Measurements from ENCODE around the gene MTAP. TPM values are rescaled to one million over a fixed set of nuclear protein-coding genes. Genes with fewer than 3 reads are reported as not detected.

The MTAP gene
- total RNA-seq, 1 experiment from 2014 or later: 139 TPM

DNA sequence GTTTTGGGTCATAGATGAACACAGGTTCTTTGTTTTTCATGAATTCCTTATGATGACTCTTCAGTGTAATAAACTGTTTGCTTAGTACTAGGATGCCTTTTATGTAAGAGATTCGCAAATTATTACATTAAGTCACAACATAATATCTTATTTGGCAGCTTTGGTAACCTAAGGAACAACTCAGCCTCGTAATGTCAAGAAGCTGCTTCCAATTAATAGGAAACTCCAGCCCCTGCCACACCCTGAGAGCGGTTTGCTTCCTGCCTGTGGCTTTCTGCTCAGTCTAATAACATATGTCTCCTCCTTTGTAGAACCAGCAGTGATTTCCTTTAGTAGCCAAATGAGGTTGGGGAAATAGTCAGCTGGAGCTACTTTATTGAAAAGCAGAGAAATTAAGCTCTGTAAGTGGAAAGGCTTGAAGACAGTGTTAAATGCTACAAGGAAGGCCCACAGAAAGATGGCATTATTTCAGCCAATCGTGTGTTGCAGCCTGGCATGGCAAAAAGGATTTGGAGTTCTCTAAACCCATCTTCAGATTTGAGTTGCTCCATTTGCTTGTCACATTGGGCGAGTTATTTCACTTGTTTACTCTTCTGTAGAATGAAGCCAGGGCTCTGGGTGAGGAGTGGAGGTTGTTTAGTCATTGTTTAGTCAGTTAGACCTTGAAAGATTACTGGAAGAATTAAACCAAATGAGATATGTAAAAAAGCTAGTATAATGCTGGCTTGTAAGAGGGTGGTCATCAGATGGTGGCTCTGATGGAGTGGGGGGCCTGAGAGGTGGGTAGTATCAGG, 54.1 kb downstream of the MTAP start:
- Mint-ChIP-seq H3K36me3 (ENCODE audit: insufficient read depth, unreplicated experiment) (peaks cover 56% of the 10 kb centered on the region), H3K4me1 (ENCODE audit: low read depth, unreplicated experiment) (peaks cover 51% of the 10 kb centered on the region), H3K27ac (ENCODE audit: unreplicated experiment) (peak overlapping the region; percentile 99), H3K4me3 (ENCODE audit: low read depth, unreplicated experiment) (no peak overlapping the region), H3K27me3 (ENCODE audit: unreplicated experiment) (no peaks in the 10 kb centered on the region), H3K9me3 (ENCODE audit: low read depth, unreplicated experiment) (no peaks in the 10 kb centered on the region)
- TF ChIP-seq, protein P1, sequence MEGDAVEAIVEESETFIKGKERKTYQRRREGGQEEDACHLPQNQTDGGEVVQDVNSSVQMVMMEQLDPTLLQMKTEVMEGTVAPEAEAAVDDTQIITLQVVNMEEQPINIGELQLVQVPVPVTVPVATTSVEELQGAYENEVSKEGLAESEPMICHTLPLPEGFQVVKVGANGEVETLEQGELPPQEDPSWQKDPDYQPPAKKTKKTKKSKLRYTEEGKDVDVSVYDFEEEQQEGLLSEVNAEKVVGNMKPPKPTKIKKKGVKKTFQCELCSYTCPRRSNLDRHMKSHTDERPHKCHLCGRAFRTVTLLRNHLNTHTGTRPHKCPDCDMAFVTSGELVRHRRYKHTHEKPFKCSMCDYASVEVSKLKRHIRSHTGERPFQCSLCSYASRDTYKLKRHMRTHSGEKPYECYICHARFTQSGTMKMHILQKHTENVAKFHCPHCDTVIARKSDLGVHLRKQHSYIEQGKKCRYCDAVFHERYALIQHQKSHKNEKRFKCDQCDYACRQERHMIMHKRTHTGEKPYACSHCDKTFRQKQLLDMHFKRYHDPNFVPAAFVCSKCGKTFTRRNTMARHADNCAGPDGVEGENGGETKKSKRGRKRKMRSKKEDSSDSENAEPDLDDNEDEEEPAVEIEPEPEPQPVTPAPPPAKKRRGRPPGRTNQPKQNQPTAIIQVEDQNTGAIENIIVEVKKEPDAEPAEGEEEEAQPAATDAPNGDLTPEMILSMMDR (IDR thresholded peaks at IDR 0.05; ENCODE audit: unreplicated experiment): no peak
- DNase-seq: peak; percentile 38
- TSS peak; percentile 3 for BruUV-seq (replicated peaks)
- intact Hi-C loops (cut with micrococcal nuclease; ENCODE audit: unreplicated experiment): no loop called here
- CTCF ChIA-PET: interaction anchor here (0.6 kb wide), 2 partner anchors 20 to 388 kb away, joined by 4 to 5 read pairs; no protein-coding TSS in a partner anchor

DNA sequence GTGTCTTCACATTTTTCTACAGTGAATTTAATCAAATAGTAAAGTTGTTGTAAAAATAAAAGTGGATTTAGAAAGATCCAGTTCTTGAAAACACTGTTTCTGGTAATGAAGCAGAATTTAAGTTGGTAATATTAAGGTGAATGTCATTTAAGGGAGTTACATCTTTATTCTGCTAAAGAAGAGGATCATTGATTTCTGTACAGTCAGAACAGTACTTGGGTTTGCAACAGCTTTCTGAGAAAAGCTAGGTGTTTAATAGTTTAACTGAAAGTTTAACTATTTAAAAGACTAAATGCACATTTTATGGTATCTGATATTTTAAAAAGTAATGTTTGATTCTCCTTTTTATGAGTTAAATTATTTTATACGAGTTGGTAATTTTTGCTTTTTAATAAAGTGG, 60.4 kb downstream of the MTAP start:
- CTCF ChIA-PET: interaction anchor here (0.7 kb wide), 1 partner anchor 54 kb away, joined by 3 read pairs; no protein-coding TSS in a partner anchor
- H3K27me3 Mint-ChIP-seq (ENCODE audit: unreplicated experiment): no peaks in the 10 kb centered on the region
- intact Hi-C loops (cut with micrococcal nuclease; ENCODE audit: unreplicated experiment): no loop called here

DNA sequence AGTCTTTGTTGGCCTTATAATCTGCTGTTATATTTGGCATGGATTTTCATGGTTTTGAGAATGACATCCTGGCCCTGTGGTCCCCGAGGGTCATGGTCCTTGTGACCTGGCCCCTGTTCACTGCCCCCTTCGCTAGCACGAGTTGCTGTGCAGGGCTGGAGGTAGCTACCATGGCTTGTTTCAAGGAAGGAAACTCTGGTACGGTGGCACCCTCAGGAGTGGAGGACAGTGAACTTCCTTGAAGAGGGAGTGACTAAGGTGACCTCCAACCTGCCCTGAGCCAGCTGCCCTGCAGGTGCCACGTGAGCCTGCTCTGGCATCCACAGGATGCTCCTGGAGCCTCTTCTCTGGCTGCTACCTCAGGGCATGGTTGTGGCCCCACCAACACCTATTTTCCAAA, 62.1 kb downstream of the MTAP start:
- Mint-ChIP-seq H3K27ac (ENCODE audit: unreplicated experiment) (peak overlapping the region; percentile 67), H3K4me1 (ENCODE audit: low read depth, unreplicated experiment) (no peaks in the 10 kb centered on the region), H3K36me3 (ENCODE audit: insufficient read depth, unreplicated experiment) (peaks cover 14% of the 10 kb centered on the region), H3K27me3 (ENCODE audit: unreplicated experiment) (no peaks in the 10 kb centered on the region), H3K4me3 (ENCODE audit: low read depth, unreplicated experiment) (no peak overlapping the region), H3K9me3 (ENCODE audit: low read depth, unreplicated experiment) (no peaks in the 10 kb centered on the region)
- intact Hi-C loops (cut with micrococcal nuclease; ENCODE audit: unreplicated experiment): no loop called here
- BruUV-seq (replicated peaks): no TSS peak
- no peak for DNase-seq
- TF ChIP-seq, protein P1 (IDR thresholded peaks at IDR 0.05; ENCODE audit: unreplicated experiment): no peak
- CTCF ChIA-PET: interaction anchor here (0.6 to 1.4 kb wide), 3 partner anchors 9 to 107 kb away, joined by 3 to 7 read pairs (median 6); no protein-coding TSS in a partner anchor

More for the DNA sequence above, 60.4 kb downstream of the MTAP start:
- DNase-seq: no peak
- TF ChIP-seq, protein P1 (IDR thresholded peaks at IDR 0.05; ENCODE audit: unreplicated experiment): no peak
- Mint-ChIP-seq H3K27ac (ENCODE audit: unreplicated experiment) (no peak overlapping the region), H3K4me3 (ENCODE audit: low read depth, unreplicated experiment) (no peak overlapping the region), H3K4me1 (ENCODE audit: low read depth, unreplicated experiment) (no peaks in the 10 kb centered on the region), H3K9me3 (ENCODE audit: low read depth, unreplicated experiment) (no peaks in the 10 kb centered on the region), H3K36me3 (ENCODE audit: insufficient read depth, unreplicated experiment) (peaks cover 22% of the 10 kb centered on the region)
- no TSS peak for BruUV-seq (replicated peaks)

DNA sequence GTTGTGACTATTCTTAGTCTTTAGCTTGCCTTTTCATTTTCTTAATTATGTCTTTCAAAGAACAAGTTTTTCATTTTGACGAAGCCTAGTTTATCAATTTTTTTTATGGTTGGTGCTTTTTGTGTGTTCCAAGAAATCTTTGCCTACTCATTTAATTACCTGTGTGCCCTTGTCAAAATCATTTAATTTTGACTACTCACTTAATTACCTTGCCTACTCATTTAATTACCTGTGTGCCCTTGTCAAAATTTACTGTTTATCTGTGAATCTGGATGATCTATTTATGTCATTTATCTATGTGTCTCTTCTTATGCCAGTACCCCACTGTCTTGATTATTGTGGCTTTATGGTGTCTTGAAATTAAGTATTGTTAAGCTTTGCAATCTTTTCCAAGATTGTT, 63.9 kb downstream of the MTAP start:
- TF ChIP-seq, protein P1 (IDR thresholded peaks at IDR 0.05; ENCODE audit: unreplicated experiment): no peak
- no peak for DNase-seq
- Mint-ChIP-seq H3K36me3 (ENCODE audit: insufficient read depth, unreplicated experiment) (peaks cover 18% of the 10 kb centered on the region), H3K4me3 (ENCODE audit: low read depth, unreplicated experiment) (no peak overlapping the region), H3K27ac (ENCODE audit: unreplicated experiment) (peak overlapping the region; percentile 34), H3K9me3 (ENCODE audit: low read depth, unreplicated experiment) (no peaks in the 10 kb centered on the region), H3K4me1 (ENCODE audit: low read depth, unreplicated experiment) (peaks cover 4% of the 10 kb centered on the region), H3K27me3 (ENCODE audit: unreplicated experiment) (no peaks in the 10 kb centered on the region)
- no TSS peak for BruUV-seq (replicated peaks)
- intact Hi-C loops (cut with micrococcal nuclease; ENCODE audit: unreplicated experiment): no loop called here
- CTCF ChIA-PET: no interaction called here
